ENCODE measurements around the gene TRPM6.

TRPM6 gene

DNA sequence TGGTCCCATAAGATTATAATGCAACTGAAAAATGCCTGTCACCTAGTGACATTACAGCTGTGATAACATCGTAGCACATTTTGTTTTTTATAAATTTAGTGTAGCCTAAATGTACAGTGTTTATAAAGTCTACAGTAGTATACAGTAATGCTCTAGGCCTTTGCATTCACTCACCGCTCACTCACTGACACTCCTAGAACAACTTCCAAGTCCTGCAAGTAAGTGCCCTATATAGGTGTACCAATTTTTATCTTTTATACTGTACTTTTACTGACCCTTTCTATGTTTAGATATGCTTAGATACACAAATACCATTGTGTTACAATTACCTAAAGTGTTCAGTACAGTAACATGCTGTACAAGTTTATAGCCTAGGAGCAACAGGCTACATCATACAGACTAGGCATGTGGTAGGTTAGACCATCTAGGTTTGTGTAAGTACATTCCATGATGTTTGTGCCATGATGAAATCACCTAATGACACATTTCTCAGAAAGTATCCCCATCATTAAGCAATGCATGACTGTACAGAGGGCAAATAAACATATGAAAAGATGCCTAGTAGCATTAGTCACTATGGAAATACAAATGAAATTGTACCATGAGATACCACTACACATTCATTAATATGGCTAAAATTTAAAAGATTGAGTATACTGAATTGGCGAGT is 127.6 kb downstream of the TRPM6 start:
- DNase-seq = no peak
- Histone ChIP-seq H3K27me3 (no peaks in the 10 kb centered on the region), H3K36me3 (peaks cover 2% of the 10 kb centered on the region; the same call in 1 of the 2 replicates), H3K4me3 (ENCODE audit: low read depth, low read length) (no peak overlapping the region), H3K4me1 (no peaks in the 10 kb centered on the region), H3K9me3 (no peaks in the 10 kb centered on the region)
- TF ChIP-seq, protein P1, sequence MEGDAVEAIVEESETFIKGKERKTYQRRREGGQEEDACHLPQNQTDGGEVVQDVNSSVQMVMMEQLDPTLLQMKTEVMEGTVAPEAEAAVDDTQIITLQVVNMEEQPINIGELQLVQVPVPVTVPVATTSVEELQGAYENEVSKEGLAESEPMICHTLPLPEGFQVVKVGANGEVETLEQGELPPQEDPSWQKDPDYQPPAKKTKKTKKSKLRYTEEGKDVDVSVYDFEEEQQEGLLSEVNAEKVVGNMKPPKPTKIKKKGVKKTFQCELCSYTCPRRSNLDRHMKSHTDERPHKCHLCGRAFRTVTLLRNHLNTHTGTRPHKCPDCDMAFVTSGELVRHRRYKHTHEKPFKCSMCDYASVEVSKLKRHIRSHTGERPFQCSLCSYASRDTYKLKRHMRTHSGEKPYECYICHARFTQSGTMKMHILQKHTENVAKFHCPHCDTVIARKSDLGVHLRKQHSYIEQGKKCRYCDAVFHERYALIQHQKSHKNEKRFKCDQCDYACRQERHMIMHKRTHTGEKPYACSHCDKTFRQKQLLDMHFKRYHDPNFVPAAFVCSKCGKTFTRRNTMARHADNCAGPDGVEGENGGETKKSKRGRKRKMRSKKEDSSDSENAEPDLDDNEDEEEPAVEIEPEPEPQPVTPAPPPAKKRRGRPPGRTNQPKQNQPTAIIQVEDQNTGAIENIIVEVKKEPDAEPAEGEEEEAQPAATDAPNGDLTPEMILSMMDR (IDR thresholded peaks at IDR 0.05; ENCODE audit: low read depth, low read length) = no peak

DNA sequence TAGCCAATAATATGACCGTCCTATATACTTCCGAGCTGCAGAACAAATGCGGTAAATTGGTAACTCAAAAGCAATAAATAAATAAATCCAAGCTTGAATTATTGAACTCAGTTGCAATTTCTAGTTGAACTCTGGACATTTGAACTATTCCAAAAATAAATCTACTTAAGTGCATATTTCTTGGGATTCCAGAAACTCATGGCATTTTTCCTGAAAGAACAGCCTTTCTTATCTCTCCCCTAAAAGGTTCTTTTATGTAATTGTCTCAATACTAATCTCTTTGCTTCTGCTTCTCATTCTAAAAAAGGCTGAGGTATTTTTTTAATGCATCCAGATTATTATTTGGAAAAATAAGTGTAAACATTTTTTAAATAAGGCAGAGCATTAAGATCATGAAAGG is 131.7 kb downstream of the TRPM6 start:
- Histone ChIP-seq H3K36me3 (no peaks in the 10 kb centered on the region), H3K27me3 (no peaks in the 10 kb centered on the region), H3K4me1 (no peaks in the 10 kb centered on the region), H3K4me3 (ENCODE audit: low read depth, low read length) (no peak overlapping the region), H3K9me3 (no peaks in the 10 kb centered on the region)
- TF ChIP-seq, protein P1 (IDR thresholded peaks at IDR 0.05; ENCODE audit: low read depth, low read length) = no peak
- DNase-seq = no peak

DNA sequence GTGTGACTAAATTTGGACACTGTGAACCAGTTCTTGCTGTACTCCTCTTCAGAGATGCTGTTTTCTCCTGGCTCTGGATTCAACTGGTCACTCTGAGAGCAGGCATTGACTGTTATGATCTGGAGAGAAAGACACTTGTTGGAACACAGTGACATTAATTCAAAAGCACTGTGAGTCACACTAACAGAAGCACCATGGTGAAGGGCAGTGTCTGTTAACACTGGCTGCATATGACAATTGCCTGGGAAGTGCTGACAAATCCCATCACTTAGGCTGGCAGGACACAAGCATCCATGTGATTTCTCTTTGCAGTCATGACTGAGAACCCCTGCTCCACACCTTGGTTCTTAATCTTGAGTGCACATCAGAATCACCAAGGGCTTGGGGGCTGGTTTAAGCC is 132.4 kb downstream of the TRPM6 start:
- H3K27me3 ChIP-seq = no peaks in the 10 kb centered on the region
- no peaks in the 10 kb centered on the region for H3K9me3 ChIP-seq
- H3K4me1 ChIP-seq = no peaks in the 10 kb centered on the region
- H3K36me3 ChIP-seq = no peaks in the 10 kb centered on the region
- TF ChIP-seq, protein P1 (IDR thresholded peaks at IDR 0.05; ENCODE audit: low read depth, low read length) = no peak
- no peak overlapping the region for H3K4me3 ChIP-seq (ENCODE audit: low read depth, low read length)
- no peak for DNase-seq

DNA sequence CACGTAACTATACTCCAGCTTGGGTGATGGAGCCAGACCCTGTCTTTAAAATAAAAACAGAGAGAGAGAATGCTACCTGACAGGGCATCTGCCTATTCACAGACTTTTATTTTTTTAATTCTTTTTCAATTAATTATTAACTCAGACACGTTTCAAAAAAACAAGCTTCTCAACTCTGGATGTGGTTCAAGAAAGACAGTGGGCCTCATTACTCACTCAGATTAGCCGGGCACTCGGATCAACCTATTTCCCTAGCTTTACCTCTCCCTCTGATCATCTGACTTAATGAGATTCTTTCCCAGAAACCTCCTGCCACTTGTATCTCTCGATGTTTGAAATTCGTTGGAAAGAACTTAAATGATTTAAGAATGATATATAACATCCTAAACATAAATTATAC is 134.1 kb downstream of the TRPM6 start:
- Histone ChIP-seq H3K4me3 (ENCODE audit: low read depth, low read length) (no peak overlapping the region), H3K27me3 (no peaks in the 10 kb centered on the region), H3K4me1 (no peaks in the 10 kb centered on the region), H3K36me3 (no peaks in the 10 kb centered on the region), H3K9me3 (no peaks in the 10 kb centered on the region)
- no peak for DNase-seq
- TF ChIP-seq, protein P1 (IDR thresholded peaks at IDR 0.05; ENCODE audit: low read depth, low read length) = no peak

DNA sequence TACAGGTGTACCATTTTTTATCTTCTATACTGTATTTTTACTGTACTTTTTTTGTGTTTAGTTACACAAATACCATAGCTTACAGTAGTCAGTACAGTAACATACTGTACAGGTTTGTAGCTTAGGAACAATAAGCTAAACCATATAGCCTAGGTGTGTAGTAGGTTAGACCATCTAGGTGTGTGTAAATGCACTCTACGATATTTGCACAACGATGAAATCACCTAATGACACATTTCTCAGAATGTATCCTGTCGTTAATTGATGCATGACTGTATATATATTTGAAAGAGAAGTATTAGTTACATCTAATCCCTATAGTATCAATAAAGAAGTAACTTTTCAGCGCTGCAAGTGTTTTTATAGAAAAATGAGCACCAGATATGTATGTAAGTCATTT is 138.8 kb downstream of the TRPM6 start:
- TF ChIP-seq, protein P1 (IDR thresholded peaks at IDR 0.05; ENCODE audit: low read depth, low read length) = no peak
- Histone ChIP-seq H3K4me3 (ENCODE audit: low read depth, low read length) (no peak overlapping the region), H3K36me3 (no peaks in the 10 kb centered on the region), H3K9me3 (no peaks in the 10 kb centered on the region), H3K27me3 (no peaks in the 10 kb centered on the region), H3K4me1 (no peaks in the 10 kb centered on the region)
- no peak for DNase-seq
